Ovary (tissue), 9 donors: ENCODE measurements around the gene COMMD8. TPM values are rescaled to one million over a fixed set of nuclear protein-coding genes. Genes with fewer than 3 reads are reported as not detected.
"Not testable (repeated sequence)": the region's sequence is repeated elsewhere in the genome, so short reads cannot be mapped to it uniquely, and the experiment has no call there.

Experiments
- DNase-seq, 5 donors: peaks; one replicate each; pipeline ENCODE4 v3.0.0-alpha.2; 2019 to 2020
- H3K27ac ChIP-seq, 2 donors: fragments of 200-600 bp; one replicate each; pipeline versions ENCODE4 v1.5.1 to v1.8.0; 2019 to 2022
- H3K27me3 ChIP-seq: fragments of 200-600 bp; one replicate; pipeline ENCODE4 v1.8.0; 2022
- H3K36me3 ChIP-seq: fragments of 200-600 bp; sonication (generic); one replicate; pipeline ENCODE4 v1.5.1; 2019
- H3K4me1 ChIP-seq: one replicate; pipeline ENCODE4 v1.8.1; 2013; ENCODE audit warnings: mild to moderate bottlenecking, moderate library complexity; ENCODE audit not compliant: insufficient read depth
- H3K4me3 ChIP-seq: fragments of 200-600 bp; sonication (generic); one replicate; pipeline ENCODE4 v1.5.1; 2017
- H3K9me3 ChIP-seq, 2 donors: fragments of 200-600 bp in 1 of 2; sonication (generic) in 1 of 2; one replicate each; pipeline versions ENCODE4 v1.5.1 to v1.8.1; 2013 to 2019; ENCODE audit warnings: mild to moderate bottlenecking in 1 of 2, moderate library complexity in 1 of 2
- CTCF ChIP-seq, 3 donors: fragments of 450-650 bp in 2 of 3; fragments of 200-600 bp in 1 of 3; IDR thresholded peaks; one replicate each; pipeline versions ENCODE4 v1.5.1 to v1.8.0; 2016 to 2022; ENCODE audit warnings: antibody characterized with exemption in 3 of 3, mild to moderate bottlenecking in 1 of 3
- EP300 ChIP-seq: sonication (generic); formaldehyde crosslinking; IDR thresholded peaks from one replicate; pipeline ENCODE4 v1.6.1; 2017; ENCODE audit warnings: antibody characterized with exemption
- POLR2A ChIP-seq: fragments of 450-650 bp; IDR thresholded peaks from one replicate; pipeline ENCODE4 v1.6.1; 2017; ENCODE audit warnings: antibody characterized with exemption, mild to moderate bottlenecking, moderate library complexity
- WGBS, 3 donors: extraction: QIAGEN DNeasy Blood & Tissue Kit in 1 of 3; methylation state at CpG; one replicate each; pipeline versions ENCODE4 v1.1.5 to v1.1.7; 2013 to 2017; 5-methylcytosine and 5-hydroxymethylcytosine counted together
- intact Hi-C, 4 donors: fragments of 100-400 bp; cut with DNase I; formaldehyde crosslinking; loops; one replicate each; pipeline versions ENCODE4 v1.11.0 to v1.15.1; 2022 to 2023
- polyA plus RNA-seq, 2 donors: library from polyadenylated mRNA; stranded (reverse); fragments of 200-250 nt in 1 of 2; fragments of 350-450 nt in 1 of 2; fragmentation: Illumina TruSeq in 1 of 2; extraction: RNeasy Lipid Tissue Mini Kit (QIAGEN cat#74804) in 1 of 2; gene quantifications; one replicate each; pipeline ENCODE4 v1.2.3, GENCODE V29; 2013 to 2014
- total RNA-seq, 7 donors: library from RNA; depleted of rRNA in 2 of 7; stranded (reverse); fragments of >200 nt in 2 of 7; fragmentation: NEBNext Ultra II Directional in 3 of 7; extraction: Animal tissue kit (Norgen Biotek cat#: 25700) in 3 of 7; gene quantifications; one replicate each; pipeline versions ENCODE4 v1.1.0 to v1.2.4, GENCODE V29; 2016 to 2023
- donor health status: DM: no; HTN: no; CAD: no; lungs with moderate emphysema.
- donor health status: DM: no; HTN: no; CAD: no.
- donor health status: Bipolar disorder and iron deficiency.
- donor health status: DM: yes; HTN: yes; CAD: no.
- donor health status: DM: no; HTN: no; CAD: no.
- donor health status: DM: yes; HTN: yes; CAD: no.

Gene COMMD8
- total and polyA plus RNA-seq, 9 donors = 6.5 to 13.2 (median 10.7) TPM

- Histone ChIP-seq H3K4me1 (peaks cover 6% of the 10 kb centered on the region), H3K27ac (no peak overlapping the region)
- WGBS, 3 donors = 72 to 87% (median 79%) methylated on average over 3 of the region's 3 CpGs
These were observed 30.0 kb upstream of the COMMD8 start for GRCh38 chr4:47493238-47494123.

DNA sequence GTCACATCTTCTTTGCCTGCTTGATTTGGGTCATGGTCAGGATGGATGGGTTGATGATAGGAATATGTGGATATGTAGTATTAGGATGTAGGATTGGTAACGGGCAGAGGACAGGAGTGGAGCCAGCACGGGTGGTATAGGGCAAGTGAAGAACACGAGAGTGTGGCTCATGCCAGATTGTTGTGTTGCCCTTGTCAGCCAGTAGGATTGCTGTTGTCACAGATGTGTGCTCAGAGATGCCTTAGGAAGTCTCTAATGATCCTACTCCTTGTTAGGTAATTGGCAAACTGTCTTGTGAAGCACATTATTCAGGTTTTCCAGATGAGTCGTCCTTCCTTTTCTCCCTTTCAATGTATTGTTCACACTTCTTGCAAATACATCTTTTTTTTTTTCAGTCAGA, 27.0 kb upstream of the COMMD8 start:
- no peak overlapping the region for H3K27ac ChIP-seq
- intact Hi-C loops = no loop called here
- H3K9me3 ChIP-seq = no peaks in the 10 kb centered on the region
- TF ChIP-seq POLR2A (no peak), CTCF (IDR thresholded peaks at IDR 0.05) (no peak), EP300 (no peak)
- DNase-seq = no peak
- H3K4me3 ChIP-seq = no peak overlapping the region
- no peaks in the 10 kb centered on the region for H3K36me3 ChIP-seq
- WGBS, 3 donors = 75 to 87% (median 85%) methylated on average over 4 of the region's 4 CpGs
- no peaks in the 10 kb centered on the region for H3K27me3 ChIP-seq
- peaks cover 6% of the 10 kb centered on the region for H3K4me1 ChIP-seq

More at GRCh38 chr4:47493238-47494123, 30.0 kb upstream of the COMMD8 start:
- H3K27me3 ChIP-seq = no peaks in the 10 kb centered on the region
- no peak overlapping the region for H3K4me3 ChIP-seq
- DNase-seq = no peak
- no peaks in the 10 kb centered on the region for H3K36me3 ChIP-seq
- H3K9me3 ChIP-seq = no peaks in the 10 kb centered on the region
- intact Hi-C loops = no loop called here
- TF ChIP-seq CTCF (IDR thresholded peaks at IDR 0.05) (no peak), POLR2A (no peak), EP300 (no peak)

DNA sequence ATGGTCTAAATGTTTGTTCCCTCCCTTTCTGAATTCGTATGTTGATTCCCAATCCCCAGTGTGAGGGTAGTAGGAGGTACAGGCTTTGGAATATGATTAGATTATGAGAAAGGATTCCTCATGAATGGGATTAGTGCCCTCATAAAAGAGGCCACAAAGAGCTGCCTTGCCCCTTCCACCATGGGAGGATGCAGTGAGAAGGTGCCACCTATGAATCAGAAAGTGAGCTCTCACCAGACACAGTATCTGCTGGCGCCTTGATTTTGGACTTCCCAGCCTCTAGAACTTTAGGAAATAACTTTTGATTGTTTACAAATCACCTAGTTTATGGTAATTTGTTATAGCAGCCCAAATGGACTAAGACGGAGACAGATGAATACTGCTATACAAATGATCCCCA, 25.2 kb upstream of the COMMD8 start:
- intact Hi-C loops = no loop called here
- no peak for DNase-seq
- Histone ChIP-seq H3K4me3 (no peak overlapping the region), H3K4me1 (peaks cover 5% of the 10 kb centered on the region), H3K36me3 (no peaks in the 10 kb centered on the region), H3K9me3 (no peaks in the 10 kb centered on the region), H3K27ac (no peak overlapping the region), H3K27me3 (no peaks in the 10 kb centered on the region)
- WGBS, 3 donors = 47 to 66% (median 48%) methylated on average over 3 of the region's 3 CpGs
- TF ChIP-seq POLR2A (no peak), EP300 (no peak), CTCF (IDR thresholded peaks at IDR 0.05) (no peak)

DNA sequence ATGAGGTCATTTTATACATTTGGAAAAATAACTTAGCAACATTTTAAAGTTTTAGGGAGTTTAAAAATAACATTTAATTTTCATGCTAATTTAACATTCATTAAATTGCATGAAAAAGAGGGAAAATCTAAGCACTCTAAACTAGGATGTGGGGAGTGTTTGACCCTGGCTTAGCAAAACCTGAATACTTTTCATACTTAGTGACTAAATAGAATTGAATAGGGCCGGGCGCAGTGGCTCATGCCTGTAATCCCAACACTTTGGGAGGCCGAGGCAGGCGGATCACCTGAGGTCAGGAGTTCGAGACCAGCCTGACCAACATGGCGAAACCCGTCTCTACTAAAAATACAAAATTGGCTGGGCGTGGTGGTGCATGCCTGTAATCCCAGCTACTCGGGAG, 23.2 kb upstream of the COMMD8 start:
- H3K36me3 ChIP-seq, H3K9me3 ChIP-seq, H3K4me1 ChIP-seq, H3K27ac ChIP-seq, H3K27me3 ChIP-seq, DNase-seq, intact Hi-C loops: not testable (repeated sequence)
- peak overlapping the region; percentile 67 for H3K4me3 ChIP-seq
- 89 to 91% (median 90%) methylated on average over 9 of the region's 9 CpGs for WGBS, 3 donors

DNA sequence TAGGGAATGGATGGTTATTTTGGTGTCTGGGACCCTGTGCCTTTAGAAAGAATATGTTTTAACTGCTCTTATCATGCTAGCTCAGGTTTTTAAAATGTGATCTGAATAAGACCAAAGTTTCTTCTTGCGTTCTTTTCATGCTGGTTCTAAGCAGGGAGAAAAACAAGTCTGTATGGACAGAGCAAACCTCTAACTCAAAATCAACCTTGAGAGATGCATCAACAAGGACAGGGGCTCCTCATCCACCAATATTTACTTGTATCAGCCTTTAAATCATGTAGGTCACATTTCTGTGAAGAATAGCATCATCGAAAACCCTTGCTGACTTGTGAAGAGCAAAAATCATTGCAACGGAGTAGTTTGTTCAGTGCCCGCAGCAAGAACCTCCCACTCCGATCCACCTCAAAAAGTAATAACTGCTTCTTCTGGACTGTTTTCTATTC, 22.8 kb upstream of the COMMD8 start:
- peak overlapping the region in 1 of 2 donors; percentile 91 for H3K27ac ChIP-seq
- intact Hi-C loops = no loop called here

More for the DNA sequence above, 22.8 kb upstream of the COMMD8 start:
- no peak for TF ChIP-seq CTCF (IDR thresholded peaks at IDR 0.05)
- TF ChIP-seq EP300 = no peak
- no peak for TF ChIP-seq POLR2A
- DNase-seq = no peak
- H3K36me3 ChIP-seq = no peaks in the 10 kb centered on the region
- no peaks in the 10 kb centered on the region for H3K9me3 ChIP-seq
- H3K4me1 ChIP-seq = peaks cover 4% of the 10 kb centered on the region
- 2 to 5% (median 4%) methylated on average over 5 of the region's 5 CpGs for WGBS, 3 donors
- no peaks in the 10 kb centered on the region for H3K27me3 ChIP-seq
- peak overlapping the region; percentile 67 for H3K4me3 ChIP-seq
